ENCODE data around the gene PPM1N. TPM values are rescaled to one million over a fixed set of nuclear protein-coding genes. Genes with fewer than 3 reads are reported as not detected.

PPM1N gene
- polyA plus RNA-seq, 3 donors = 1.3 to 4.3 (median 2.7) TPM

- 86% methylated on average over 6 of the region's 8 CpGs for whole genome bisulfite sequencing (ENCODE audit: insufficient coverage)
- Histone ChIP-seq H3K27ac (ENCODE audit: low read depth in 1 of 2, low read length in 2 of 2) (no peak overlapping the region), H3K9me3 (replicated peaks in 1 of 2; ENCODE audit: control insufficient read depth in 1 of 2, insufficient read depth in 1 of 2, low read length in 2 of 2) (no peaks in the 10 kb centered on the region), H3K27me3 (ENCODE audit: control insufficient read depth in 2 of 2, insufficient read depth in 2 of 2, low read length in 2 of 2) (peaks cover 0 to under 1% of the 10 kb centered on the region in 2 donors), H3K9ac (ENCODE audit: insufficient read depth, low read length, poor library complexity, severe bottlenecking) (no peak overlapping the region), H3K79me2 (ENCODE audit: insufficient read depth, low read length) (no peaks in the 10 kb centered on the region), H3K4me2 (replicated peaks; ENCODE audit: extremely low read depth, low read length, poor library complexity, severe bottlenecking) (no peak overlapping the region), H2AFZ (ENCODE audit: insufficient read depth, low read depth, low read length, poor library complexity, severe bottlenecking) (no peak overlapping the region), H4K20me1 (ENCODE audit: insufficient read depth, low read length) (peaks cover 21% of the 10 kb centered on the region), H3K4me3 (replicated peaks in 1 of 3; ENCODE audit: low read depth in 2 of 3, low read length in 3 of 3) (no peak overlapping the region), H3K4me1 (ENCODE audit: control insufficient read depth in 1 of 2, insufficient read depth in 2 of 2, low read length in 2 of 2) (peaks cover 9 to 10% of the 10 kb centered on the region in 2 donors), H3K36me3 (replicated peaks in 1 of 2; ENCODE audit: control insufficient read depth in 1 of 2, insufficient read depth in 2 of 2, low read length in 2 of 2) (no peaks in the 10 kb centered on the region)
- H3K27ac Mint-ChIP-seq = peak overlapping the region; percentile 44 to 85 (median 81)
- TF ChIP-seq CTCF (IDR thresholded peaks at IDR 0.05) = no peak
- peaks cover 4 to 6% of the 10 kb centered on the region in 2 donors for H3K36me3 Mint-ChIP-seq
- peak overlapping the region in 1 of 2 donors; percentile 62 for H3K4me3 Mint-ChIP-seq
- intact Hi-C loops (cut with micrococcal nuclease) = no loop called here
- peaks cover 0 to 23% (median 9%) of the 10 kb centered on the region in 7 donors for H3K9me3 Mint-ChIP-seq
- peak; percentile 44 to 47 (median 44) for DNase-seq
- peaks cover 19% of the 10 kb centered on the region for H3K4me1 Mint-ChIP-seq
- peaks cover 18 to 39% (median 37%) of the 10 kb centered on the region in 3 donors for H3K27me3 Mint-ChIP-seq (ENCODE audit: low read depth in 3 of 3)
Measured at GRCh38 chr19:45464852-45465441, 33.3 kb upstream of the PPM1N start.

DNA sequence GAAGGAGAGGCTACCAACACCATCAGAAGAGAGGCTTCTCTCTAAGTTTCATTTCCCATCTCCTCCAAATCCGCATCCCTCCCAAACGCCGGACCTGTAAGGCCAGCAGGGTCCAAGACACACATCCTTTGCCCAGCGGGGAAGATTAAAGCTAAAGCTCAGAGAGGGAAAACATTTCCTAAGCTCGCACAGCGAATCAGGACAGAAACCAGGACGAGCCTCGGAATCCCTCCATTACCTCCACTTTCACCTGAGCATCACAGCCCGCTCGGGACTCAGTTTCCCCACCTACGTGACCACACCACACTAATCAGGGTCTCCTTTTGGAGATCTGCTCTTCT is 31.2 kb upstream of the PPM1N start:
- peaks cover 30% of the 10 kb centered on the region in 2 donors for H3K4me1 ChIP-seq (ENCODE audit: control insufficient read depth in 1 of 2, insufficient read depth in 2 of 2, low read length in 2 of 2)
- peak overlapping the region; percentile 81 for H3K4me2 ChIP-seq (replicated peaks; ENCODE audit: extremely low read depth, low read length, poor library complexity, severe bottlenecking)
- peak overlapping the region; percentile 96 for H3K9ac ChIP-seq (ENCODE audit: insufficient read depth, low read length, poor library complexity, severe bottlenecking)
- H3K79me2 ChIP-seq (ENCODE audit: insufficient read depth, low read length) = no peaks in the 10 kb centered on the region
- H2AFZ ChIP-seq (ENCODE audit: insufficient read depth, low read depth, low read length, poor library complexity, severe bottlenecking) = peak overlapping the region; percentile 52
- peaks cover 43% of the 10 kb centered on the region for H4K20me1 ChIP-seq (ENCODE audit: insufficient read depth, low read length)
- peaks cover 0 to 6% of the 10 kb centered on the region in 2 donors for H3K36me3 ChIP-seq (replicated peaks in 1 of 2; ENCODE audit: control insufficient read depth in 1 of 2, insufficient read depth in 2 of 2, low read length in 2 of 2)
- peaks cover 10 to 42% (median 21%) of the 10 kb centered on the region in 7 donors for H3K9me3 Mint-ChIP-seq
- peaks cover 0 to 5% of the 10 kb centered on the region in 2 donors for H3K9me3 ChIP-seq (replicated peaks in 1 of 2; ENCODE audit: control insufficient read depth in 1 of 2, insufficient read depth in 1 of 2, low read length in 2 of 2)
- peaks cover 35% of the 10 kb centered on the region for H3K4me1 Mint-ChIP-seq
- peak overlapping the region; percentile 84 to 98 (median 87) for H3K4me3 ChIP-seq (replicated peaks in 1 of 3; ENCODE audit: low read depth in 2 of 3, low read length in 3 of 3)
- TF ChIP-seq CTCF (IDR thresholded peaks at IDR 0.05) = no peak
- peak overlapping the region; percentile 88 to 96 for H3K27ac ChIP-seq (ENCODE audit: low read depth in 1 of 2, low read length in 2 of 2)
- H3K27me3 Mint-ChIP-seq (ENCODE audit: low read depth in 3 of 3) = peaks cover 33 to 55% (median 55%) of the 10 kb centered on the region in 3 donors
- peak overlapping the region; percentile 69 to 99 for H3K4me3 Mint-ChIP-seq
- peak overlapping the region; percentile 85 to 97 (median 94) for H3K27ac Mint-ChIP-seq
- H3K27me3 ChIP-seq (ENCODE audit: control insufficient read depth in 2 of 2, insufficient read depth in 2 of 2, low read length in 2 of 2) = peaks cover 11 to 22% of the 10 kb centered on the region in 2 donors
- H3K36me3 Mint-ChIP-seq = peaks cover 23 to 28% of the 10 kb centered on the region in 2 donors
- 3% methylated on average over 5 of the region's 11 CpGs for WGBS (ENCODE audit: insufficient coverage)
- peak in 2 of 3 donors; percentile 46 for DNase-seq
- intact Hi-C loops (cut with micrococcal nuclease) = loop anchor here (1.0 to 2.0 kb wide), 2 partner anchors 11 to 16 kb away; no protein-coding TSS in a partner anchor

Measured in CD14-positive monocyte (primary cell).